RKO (cell line): ENCODE results near the gene MEGF6.

Experiments used
- DNase-seq: peaks from one replicate; pipeline ENCODE4 v3.0.0-alpha.2; 2016; ENCODE audit warnings: low spot score

MEGF6 gene

DNA sequence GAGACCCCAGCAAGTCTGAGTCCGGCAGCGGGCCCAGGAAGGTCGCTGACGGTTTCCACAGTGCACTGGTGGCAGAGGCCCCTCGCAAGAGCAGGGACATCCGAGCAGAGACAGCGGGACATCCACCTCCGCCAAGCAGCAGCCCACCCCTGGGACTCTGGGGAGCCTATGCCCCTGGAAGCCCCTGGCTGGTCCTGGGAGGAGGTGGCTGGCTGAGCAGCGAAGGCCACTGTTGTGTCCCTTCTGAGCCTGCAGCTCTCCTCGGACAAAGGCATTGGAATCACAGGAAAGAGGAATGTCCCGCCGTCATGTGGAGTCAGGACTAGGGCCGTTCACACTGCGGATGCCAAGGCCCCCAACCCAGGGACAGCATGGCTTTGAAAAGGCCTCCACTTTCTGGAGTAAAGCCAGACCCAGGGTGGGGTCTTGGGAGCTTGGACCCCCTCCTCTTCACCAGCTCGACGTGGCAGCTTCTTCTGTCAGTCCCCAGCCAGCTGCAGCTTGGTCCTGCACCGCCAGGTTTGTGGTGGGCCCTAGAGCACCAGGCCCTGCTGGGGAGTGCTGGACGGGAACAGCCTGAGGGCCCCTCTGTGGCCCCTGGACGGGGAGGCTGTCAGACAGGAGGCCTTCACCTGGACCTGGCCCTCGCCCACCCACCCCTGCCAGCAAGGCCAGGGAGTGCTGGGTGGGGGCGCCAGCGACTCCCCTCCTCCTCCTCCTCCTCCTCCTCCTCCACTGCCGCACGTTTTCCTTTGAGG lies 1.4 kb downstream of the MEGF6 start:
- no peak for DNase-seq

DNA sequence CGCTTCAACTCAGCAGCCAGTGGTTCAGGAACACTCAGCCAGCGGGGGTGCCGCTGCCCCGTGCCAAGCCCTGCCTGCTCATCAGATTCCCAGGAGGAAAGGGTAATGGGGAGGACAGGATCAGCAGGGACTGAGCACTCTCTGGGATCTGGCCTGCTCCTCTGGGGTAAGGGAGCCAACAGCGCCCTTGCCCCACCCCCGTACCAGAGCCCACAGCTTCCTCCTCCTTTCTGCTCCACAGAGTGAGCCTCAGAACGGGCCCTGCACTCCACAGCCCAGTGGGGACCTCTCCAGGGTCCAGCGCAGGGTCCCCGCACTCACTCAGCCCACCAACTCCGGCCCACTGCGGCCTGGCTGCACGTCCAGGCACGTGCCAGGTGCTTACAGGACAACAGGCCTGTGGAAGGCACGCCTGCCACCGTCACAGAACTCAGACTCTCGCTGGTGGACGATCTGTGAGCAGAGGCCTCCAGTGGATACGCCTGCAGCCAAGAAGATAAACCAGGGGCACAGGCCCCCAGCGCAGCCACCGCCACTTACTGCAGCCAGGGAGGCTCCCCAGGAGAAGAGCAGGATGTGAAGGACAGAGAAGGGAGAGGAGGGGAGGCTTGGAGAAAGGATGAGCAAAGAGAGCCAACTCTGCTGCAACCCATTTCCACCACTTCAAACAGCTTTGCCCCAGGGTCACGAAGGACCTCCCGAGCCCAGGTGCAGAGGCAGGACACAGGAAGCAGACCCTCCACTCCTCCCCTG lies 2.1 kb downstream of the MEGF6 start:
- no peak for DNase-seq

- DNase-seq, result no peak
Measured at GRCh38 chr1:3608154-3608553, 3.2 kb downstream of the MEGF6 start.

DNA sequence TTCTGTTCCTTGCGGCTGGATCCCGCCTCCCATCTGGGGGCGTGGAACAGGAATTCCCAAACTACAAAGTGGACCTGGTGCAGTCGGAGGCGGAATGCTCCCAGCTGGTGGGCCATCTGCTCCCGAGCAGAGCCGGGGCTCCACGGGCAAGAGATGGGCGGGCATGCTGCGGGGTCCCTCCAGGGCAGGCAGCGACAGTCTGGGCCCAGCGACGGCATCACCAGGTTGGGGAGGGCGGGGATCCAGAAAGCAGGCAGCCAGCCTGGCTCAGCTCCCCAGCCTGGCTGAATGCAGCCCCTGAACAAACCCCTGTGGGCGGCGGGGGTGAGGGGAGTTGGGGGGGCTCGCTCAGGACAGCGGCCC lies 3.6 kb downstream of the MEGF6 start:
- DNase-seq, result no peak

GRCh38 chr1:3606779-3607702 lies 4.3 kb downstream of the MEGF6 start:
- DNase-seq, result no peak

DNA sequence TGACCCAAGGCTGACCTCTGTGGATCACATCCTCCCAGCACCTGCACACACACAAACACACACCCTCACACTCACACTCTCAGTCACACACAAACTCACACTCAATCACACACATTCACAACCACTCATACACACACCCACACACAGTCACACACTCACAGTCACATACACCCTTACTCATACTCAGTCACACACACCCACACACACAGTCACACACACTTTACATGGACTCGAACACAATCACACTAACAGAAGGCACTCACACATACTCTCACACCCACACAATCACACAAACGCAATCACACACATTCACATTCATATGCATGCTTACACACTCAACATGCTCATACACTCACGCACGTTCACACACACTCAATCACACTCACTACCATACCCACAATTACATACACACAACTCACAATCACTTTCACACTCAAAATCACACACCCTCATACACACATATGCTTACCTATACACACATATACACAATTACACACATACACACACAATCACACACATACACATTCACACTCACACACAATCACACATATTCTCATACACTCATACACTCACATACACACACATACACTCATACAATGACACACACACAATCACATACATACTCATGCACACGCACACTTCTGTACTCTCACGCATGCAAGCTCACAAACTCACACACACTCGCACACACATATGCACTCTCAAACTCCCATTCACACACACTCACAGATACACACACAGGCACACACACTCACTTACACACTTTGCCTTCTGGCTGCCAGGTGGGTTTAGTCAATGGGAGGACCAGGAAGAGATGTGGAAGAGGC lies 6.1 kb downstream of the MEGF6 start:
- no peak for DNase-seq

DNA sequence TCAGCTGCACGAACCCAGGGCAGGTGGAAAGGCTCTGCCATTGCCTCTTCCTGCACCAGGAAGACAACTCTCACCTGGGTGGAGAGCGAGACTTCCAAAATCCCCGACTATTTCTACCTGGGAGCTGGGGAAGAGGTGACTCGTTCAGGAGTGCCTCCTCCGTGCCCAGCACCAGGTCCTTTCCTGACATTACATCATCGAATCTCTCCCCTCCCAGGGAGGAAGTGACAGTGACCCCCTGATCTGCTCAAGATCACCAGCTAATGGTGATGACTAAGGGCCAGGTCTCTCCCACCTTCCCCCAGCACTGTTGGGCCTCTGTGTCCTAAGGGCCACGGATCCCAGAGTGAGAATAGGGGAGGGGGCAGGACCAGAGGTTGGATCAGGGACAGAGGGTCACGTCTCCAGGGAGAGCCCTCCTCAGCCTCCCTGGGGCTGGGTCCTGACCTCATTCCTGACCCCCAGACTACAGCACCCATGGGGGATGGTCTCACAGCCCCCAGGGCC lies 6.8 kb downstream of the MEGF6 start:
- DNase-seq, result no peak

DNA sequence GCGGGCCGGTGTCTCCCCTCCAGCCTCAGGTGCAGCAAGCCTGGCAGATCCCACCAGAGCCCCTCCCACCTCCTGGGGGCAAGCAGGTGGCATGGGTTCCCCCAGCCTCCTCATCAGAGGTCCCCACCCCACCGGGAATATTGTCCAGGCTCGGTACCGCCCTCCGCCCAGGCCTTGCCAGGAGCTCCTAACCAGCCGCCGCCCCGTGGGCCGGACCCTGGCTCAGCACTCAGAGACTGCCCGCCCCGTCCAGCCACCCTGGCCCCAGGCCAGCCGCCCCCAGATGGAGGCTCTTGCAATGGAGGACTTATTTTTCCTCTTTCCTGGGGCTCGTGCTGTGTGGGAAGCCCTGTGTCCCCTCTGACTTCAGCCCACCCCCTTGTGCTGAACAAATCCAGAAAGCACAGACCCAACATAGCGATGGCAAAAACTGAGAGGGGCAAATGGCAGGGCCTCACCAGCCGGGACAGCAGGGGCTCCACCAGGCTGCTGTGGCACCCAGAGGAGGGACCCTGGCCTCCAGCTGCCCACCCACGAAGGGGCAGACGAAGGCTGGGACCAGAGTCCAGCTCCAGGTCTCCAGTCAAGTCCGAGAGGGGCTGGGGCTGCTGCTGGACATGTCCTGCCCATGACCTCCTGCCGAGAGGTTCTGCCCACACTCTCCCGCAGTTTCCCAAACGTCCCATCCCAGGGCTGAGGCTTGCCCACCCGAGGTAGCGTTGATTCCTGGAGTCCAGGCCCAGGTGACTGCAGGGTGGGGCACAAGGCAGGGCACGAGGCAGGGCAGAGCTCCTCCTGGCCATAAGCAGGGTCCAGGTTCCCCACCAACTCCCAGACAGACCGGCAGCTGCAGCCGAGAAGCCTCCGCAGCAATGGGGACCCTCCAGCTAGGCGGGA lies 7.5 kb downstream of the MEGF6 start:
- no peak for DNase-seq

DNA sequence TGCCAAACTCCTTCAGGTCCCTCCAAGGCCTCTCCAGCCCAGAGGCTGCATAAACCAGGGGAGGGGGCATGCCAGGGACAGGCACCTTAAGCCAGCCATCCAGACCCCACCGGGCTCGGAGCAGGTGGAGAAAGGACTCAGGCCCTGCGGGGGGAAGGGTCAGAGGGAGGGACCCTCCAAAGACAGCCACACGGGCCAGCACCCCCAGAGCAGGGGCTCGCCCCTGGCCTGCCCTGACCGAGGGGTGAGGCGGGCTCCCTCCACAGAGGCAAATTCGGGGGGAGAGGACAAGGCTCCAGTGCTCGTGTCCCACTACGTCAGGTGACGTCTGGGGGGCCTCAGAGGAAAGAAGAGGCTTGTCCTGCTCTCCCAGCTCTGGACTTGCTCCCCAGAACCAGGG lies 8.2 kb downstream of the MEGF6 start:
- DNase-seq, result no peak

DNA sequence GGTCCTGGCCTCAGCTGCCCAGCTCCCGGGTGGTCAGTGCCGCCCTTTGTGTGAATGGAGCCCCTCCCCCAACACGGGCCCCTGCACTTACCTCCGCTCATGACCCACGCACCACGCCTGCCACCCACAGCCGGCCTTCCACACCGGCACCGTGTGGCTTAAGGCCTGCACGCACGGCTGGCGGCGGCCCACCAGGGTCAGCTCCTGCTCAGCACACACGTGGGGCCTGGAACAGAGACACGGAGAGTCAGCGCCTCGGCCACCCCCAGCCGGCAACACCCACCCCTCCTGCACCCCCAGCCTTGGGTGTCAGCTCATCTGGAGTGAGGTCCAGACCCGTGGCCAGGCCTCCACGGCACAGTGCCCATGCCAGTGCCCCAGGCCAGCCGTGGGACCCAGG lies 8.9 kb downstream of the MEGF6 start:
- no peak for DNase-seq

DNA sequence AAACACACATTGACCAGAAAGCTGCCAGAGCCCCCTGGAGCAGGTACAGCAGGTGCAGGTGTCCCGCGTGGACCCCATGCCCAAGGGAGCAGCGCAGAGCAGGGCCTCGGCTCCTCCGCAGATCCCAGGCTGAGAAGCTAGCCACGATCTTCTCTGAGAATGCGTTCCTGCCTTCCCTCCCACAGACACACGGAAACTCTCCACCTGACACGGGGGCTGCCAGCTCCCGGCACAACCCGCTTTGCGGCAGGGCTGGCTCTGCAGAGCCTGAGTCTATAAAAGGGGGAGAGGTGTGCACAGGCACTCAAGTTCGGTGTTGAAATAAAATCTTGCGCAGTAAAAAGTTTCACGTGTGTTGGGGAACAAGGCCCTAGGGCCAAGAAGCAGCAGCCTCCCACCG lies 9.6 kb downstream of the MEGF6 start:
- DNase-seq, result no peak

DNA sequence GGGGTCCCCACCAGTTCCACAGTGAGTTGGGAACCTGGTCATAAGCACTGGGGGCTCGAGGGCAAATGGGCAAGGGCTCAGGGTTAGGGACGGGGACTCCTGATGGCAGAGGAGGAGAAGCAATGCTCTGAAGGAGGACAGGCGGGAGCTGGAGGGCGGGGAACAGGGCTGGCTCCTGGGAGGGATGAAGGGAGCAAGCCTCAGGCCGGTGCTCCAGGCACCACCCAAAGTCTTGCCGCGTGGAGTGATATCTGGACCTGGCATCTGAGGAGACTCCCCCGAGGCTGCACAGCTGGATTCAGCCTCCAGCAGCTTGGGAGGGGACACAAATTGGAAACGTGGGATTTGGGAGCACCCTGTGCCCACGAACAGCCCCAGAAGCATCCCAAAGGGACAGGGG lies 11.0 kb downstream of the MEGF6 start:
- DNase-seq, result no peak

DNA sequence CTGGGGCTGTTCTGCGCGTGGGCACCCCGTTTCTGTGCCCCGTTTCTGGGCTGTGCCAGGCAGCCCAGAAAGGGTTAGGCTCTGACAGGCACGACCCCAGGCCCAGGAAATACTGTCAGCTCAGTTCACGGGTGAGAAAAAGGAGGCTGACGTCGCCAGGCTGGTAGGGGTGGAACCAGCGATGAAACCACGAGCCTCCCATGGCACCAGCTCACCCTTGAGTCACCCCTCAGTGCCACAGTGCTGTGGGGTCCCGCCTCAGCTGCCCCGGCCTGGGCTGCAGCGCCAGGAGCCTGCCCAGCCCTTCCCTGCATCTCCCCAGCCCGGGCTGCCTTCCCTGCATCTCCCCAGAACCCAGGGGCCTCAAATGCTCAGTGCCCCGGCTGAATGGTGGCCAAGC lies 11.5 kb downstream of the MEGF6 start:
- DNase-seq, result no peak

GRCh38 chr1:3599286-3599811 lies 12.0 kb downstream of the MEGF6 start:
- no peak for DNase-seq

GRCh38 chr1:3598522-3599285 lies 12.6 kb downstream of the MEGF6 start:
- no peak for DNase-seq

DNA sequence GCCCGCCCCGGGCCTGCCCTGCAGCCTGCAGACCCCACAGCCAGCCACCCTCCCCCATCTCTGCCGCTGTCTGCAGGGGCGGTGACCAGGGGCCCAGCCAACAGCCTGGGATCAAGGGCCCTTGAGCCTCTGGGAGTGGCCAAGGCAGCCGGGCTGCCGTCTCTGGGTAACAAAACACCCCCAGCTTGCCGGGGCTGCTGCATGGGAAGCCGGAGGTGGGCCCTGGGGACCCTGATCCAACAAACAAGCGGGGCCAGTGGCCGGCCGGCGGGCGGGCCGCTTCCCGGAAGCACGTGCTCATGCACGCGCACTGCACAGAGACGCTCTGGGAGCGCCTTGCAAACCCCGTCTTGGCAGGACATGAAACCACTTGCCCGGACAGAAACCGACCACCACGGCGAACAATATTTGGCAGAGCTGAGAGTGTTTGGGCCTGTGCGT lies 13.2 kb downstream of the MEGF6 start:
- DNase-seq, result no peak

- DNase-seq, result no peak
Measured at GRCh38 chr1:3597599-3597964, 13.7 kb downstream of the MEGF6 start.

- no peak for DNase-seq
Measured at GRCh38 chr1:3596663-3597598, 14.4 kb downstream of the MEGF6 start.
